ENCODE measurements around the gene PPM1A.

Gene PPM1A

DNA sequence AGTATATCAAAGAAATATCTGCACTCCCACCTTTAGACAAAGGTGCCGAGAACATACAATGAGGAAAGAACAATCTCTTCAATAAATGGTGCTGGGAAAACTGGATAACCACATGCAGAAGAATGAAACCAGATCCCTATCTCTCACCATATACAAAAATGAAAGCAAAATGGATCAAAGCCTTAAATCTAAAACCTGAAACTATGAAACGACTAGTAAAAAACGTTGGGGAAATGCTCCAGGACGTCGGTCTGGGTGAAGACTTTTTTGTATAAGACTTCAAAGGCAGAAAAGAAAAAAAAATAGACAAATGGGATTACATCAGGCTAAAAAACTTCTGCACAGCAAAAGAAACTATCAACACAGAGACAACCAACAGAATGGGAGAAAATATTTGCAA is 83.8 kb downstream of the PPM1A start:
- H3K36me3 ChIP-seq (ENCODE audit: control insufficient read depth, insufficient read depth, low read length) = no peaks in the 10 kb centered on the region
- H3K27me3 ChIP-seq (ENCODE audit: control insufficient read depth, insufficient read depth, low read length) = no peaks in the 10 kb centered on the region
- H3K27ac ChIP-seq (ENCODE audit: low read length) = no peak overlapping the region
- no peak overlapping the region for H3K4me3 ChIP-seq (ENCODE audit: low read length)
- no CpG with 5 or more reads among the region's 5 CpGs for WGBS (ENCODE audit: insufficient coverage, insufficient read length)
- no peaks in the 10 kb centered on the region for H3K9me3 ChIP-seq (ENCODE audit: control insufficient read depth, insufficient read depth, low read length)
- peaks cover 2% of the 10 kb centered on the region; the same call in 1 of the 2 replicates for H3K4me1 ChIP-seq (ENCODE audit: control insufficient read depth, insufficient read depth, low read length)
- DNase-seq (ENCODE audit: low read depth, low spot score) = no peak

DNA sequence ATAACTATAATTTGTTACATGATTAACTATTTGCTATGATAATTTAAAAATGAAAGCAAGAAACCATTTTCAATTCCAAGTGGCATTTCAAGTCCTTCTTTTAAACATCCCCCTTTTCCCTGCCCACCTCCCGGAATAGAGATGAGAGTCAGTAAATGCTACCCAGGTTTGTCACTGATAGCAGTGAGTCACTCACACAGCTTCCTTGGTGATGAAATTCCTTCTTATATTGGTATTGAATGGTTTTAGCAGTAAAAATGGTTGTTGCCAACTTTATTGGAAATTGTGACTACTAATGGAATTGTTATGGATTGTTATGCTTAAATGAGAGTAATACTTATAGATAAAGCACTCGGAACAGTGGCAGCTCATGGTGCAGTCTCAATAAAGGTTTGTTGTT is 90.5 kb downstream of the PPM1A start:
- DNase-seq (ENCODE audit: low read depth, low spot score) = no peak
- H3K4me3 ChIP-seq (ENCODE audit: low read length) = no peak overlapping the region
- WGBS (ENCODE audit: insufficient coverage, insufficient read length) = no CpG with 5 or more reads among the region's 2 CpGs

DNA sequence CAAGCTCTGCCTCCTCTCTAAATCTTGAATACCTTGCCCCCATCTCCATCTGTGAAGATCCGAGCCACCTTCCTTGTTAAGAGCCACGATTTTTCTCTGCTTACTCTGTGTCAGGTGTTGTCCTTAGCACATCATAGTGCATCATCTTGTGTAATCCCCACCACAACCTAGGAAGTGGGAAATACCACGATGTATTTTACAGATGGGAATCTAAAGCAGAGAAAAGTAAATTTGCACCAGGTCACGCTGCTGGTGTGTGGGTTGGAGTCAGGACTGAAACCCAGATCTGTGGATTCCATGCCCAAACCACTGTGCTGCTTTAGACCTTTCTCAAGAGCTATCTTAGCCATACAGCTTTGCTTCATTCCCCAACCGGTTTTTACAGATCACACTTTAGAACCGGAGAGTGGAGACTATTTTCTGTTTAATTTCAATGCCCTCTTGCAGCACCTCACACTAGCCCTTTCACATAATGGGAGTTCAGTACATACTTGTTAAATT is 94.6 kb downstream of the PPM1A start:
- Histone ChIP-seq H3K4me1 (ENCODE audit: control insufficient read depth, insufficient read depth, low read length) (peaks cover 2% of the 10 kb centered on the region; the same call in 1 of the 2 replicates), H3K4me3 (ENCODE audit: low read length) (no peak overlapping the region), H3K27me3 (ENCODE audit: control insufficient read depth, insufficient read depth, low read length) (no peaks in the 10 kb centered on the region), H3K36me3 (ENCODE audit: control insufficient read depth, insufficient read depth, low read length) (no peaks in the 10 kb centered on the region), H3K27ac (ENCODE audit: low read length) (no peak overlapping the region), H3K9me3 (ENCODE audit: control insufficient read depth, insufficient read depth, low read length) (no peaks in the 10 kb centered on the region)
- WGBS (ENCODE audit: insufficient coverage, insufficient read length) = no CpG with 5 or more reads among the region's 6 CpGs
- DNase-seq (ENCODE audit: low read depth, low spot score) = no peak

More for the DNA sequence above, 90.5 kb downstream of the PPM1A start:
- Histone ChIP-seq H3K27me3 (ENCODE audit: control insufficient read depth, insufficient read depth, low read length) (no peaks in the 10 kb centered on the region), H3K4me1 (ENCODE audit: control insufficient read depth, insufficient read depth, low read length) (no peaks in the 10 kb centered on the region), H3K27ac (ENCODE audit: low read length) (no peak overlapping the region), H3K9me3 (ENCODE audit: control insufficient read depth, insufficient read depth, low read length) (no peaks in the 10 kb centered on the region), H3K36me3 (ENCODE audit: control insufficient read depth, insufficient read depth, low read length) (no peaks in the 10 kb centered on the region)

DNA sequence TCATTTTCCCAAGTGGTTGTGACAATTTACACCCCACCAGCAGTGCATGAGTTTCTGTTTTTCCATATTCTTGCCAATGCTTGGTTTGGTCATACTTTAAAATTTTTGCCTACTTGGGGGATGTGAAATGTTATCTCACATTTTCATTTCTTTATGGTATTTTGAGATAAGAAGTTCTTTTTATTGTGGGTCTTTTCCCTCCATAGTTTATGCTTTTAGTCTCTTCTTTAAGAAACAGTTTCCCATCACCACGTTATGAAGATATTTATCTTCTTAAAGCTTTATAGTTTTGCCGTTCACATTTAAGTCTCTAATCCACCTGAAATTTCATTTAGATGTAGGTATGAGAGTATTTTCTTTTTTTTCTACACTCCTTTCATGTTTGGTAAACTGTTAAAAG is 95.7 kb downstream of the PPM1A start:
- no CpG with 5 or more reads among the region's 2 CpGs for WGBS (ENCODE audit: insufficient coverage, insufficient read length)
- Histone ChIP-seq H3K36me3 (ENCODE audit: control insufficient read depth, insufficient read depth, low read length) (no peaks in the 10 kb centered on the region), H3K27ac (ENCODE audit: low read length) (no peak overlapping the region)

DNA sequence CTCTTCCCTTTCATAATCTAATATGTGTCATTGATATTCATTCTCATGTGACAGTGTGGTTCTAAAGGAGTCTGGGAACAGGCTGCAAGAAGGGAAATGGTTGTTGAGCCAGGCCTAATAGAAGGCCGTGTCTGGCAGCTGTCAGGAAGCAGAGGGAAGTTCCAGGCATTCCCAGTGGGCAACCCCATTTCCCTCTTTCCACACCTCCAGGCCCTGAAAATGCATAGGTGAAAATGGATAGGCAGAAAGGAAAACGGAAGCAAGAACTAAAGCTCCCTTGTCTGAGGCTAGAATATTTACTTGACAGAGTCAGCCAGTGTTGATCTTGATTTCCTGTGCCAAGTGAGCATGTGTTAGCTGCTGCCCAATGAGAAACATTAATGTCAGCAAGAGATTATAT is 97.7 kb downstream of the PPM1A start:
- no peaks in the 10 kb centered on the region for H3K36me3 ChIP-seq (ENCODE audit: control insufficient read depth, insufficient read depth, low read length)
- no peak overlapping the region for H3K4me3 ChIP-seq (ENCODE audit: low read length)
- H3K4me1 ChIP-seq (ENCODE audit: control insufficient read depth, insufficient read depth, low read length) = peaks cover 2% of the 10 kb centered on the region; the same call in 1 of the 2 replicates
- WGBS (ENCODE audit: insufficient coverage, insufficient read length) = no CpG with 5 or more reads among the region's 2 CpGs
- no peak for DNase-seq (ENCODE audit: low read depth, low spot score)
- no peaks in the 10 kb centered on the region for H3K27me3 ChIP-seq (ENCODE audit: control insufficient read depth, insufficient read depth, low read length)
- H3K9me3 ChIP-seq (ENCODE audit: control insufficient read depth, insufficient read depth, low read length) = no peaks in the 10 kb centered on the region
- no peak overlapping the region for H3K27ac ChIP-seq (ENCODE audit: low read length)

More for the DNA sequence above, 95.7 kb downstream of the PPM1A start:
- H3K4me1 ChIP-seq (ENCODE audit: control insufficient read depth, insufficient read depth, low read length) = peaks cover 2% of the 10 kb centered on the region; the same call in 1 of the 2 replicates
- H3K9me3 ChIP-seq (ENCODE audit: control insufficient read depth, insufficient read depth, low read length) = no peaks in the 10 kb centered on the region
- DNase-seq (ENCODE audit: low read depth, low spot score) = no peak
- H3K4me3 ChIP-seq (ENCODE audit: low read length) = no peak overlapping the region
- H3K27me3 ChIP-seq (ENCODE audit: control insufficient read depth, insufficient read depth, low read length) = no peaks in the 10 kb centered on the region

DNA sequence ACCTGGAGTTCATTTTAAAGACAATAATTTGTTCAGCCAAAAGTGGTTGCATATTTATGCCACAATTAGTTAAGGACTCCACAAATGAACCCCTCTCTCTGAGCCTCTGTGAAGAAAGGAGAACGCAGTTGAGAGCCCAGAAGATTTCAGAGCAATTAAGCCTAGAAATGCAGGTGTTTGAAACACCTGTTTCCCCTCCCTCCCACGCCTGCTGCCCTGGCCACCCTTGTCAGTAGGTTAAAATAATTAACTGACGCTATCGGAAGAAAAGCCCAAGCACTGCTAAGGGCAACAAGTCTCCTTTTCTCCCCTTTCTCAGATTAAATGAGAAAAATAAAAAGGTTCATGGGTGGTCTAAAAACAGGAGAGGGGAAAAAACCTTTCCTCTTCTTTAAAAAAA is 99.2 kb downstream of the PPM1A start:
- Histone ChIP-seq H3K9me3 (ENCODE audit: control insufficient read depth, insufficient read depth, low read length) (no peaks in the 10 kb centered on the region), H3K27ac (ENCODE audit: low read length) (no peak overlapping the region), H3K4me3 (ENCODE audit: low read length) (no peak overlapping the region), H3K4me1 (ENCODE audit: control insufficient read depth, insufficient read depth, low read length) (peaks cover 2% of the 10 kb centered on the region; the same call in 1 of the 2 replicates), H3K36me3 (ENCODE audit: control insufficient read depth, insufficient read depth, low read length) (no peaks in the 10 kb centered on the region), H3K27me3 (ENCODE audit: control insufficient read depth, insufficient read depth, low read length) (no peaks in the 10 kb centered on the region)
- no CpG with 5 or more reads among the region's 4 CpGs for WGBS (ENCODE audit: insufficient coverage, insufficient read length)
- DNase-seq (ENCODE audit: low read depth, low spot score) = no peak
